Hepatocyte (in vitro differentiated cells): ENCODE results near the gene TNFRSF12A.

Source experiments
- CTCF ChIP-seq: fragments of 200-600 bp; sonication (generic); IDR thresholded peaks from 2 replicates; pipeline ENCODE4 v1.5.1; 2016; ENCODE audit warnings: antibody characterized with exemption, mild to moderate bottlenecking; ENCODE audit not compliant: poor library complexity
- EZH2 ChIP-seq: fragments of 200-600 bp; sonication (generic); IDR thresholded peaks from 2 replicates; pipeline ENCODE4 v1.6.1; 2016; ENCODE audit warnings: antibody characterized with exemption, mild to moderate bottlenecking, borderline replicate concordance
- EZH2phosphoT487 ChIP-seq: fragments of 200-600 bp; sonication (generic); IDR thresholded peaks from one replicate; pipeline ENCODE4 v1.6.1; 2018; ENCODE audit warnings: antibody characterized with exemption, mild to moderate bottlenecking, low read depth, moderate library complexity; ENCODE audit not compliant: unreplicated experiment, severe bottlenecking

- TF ChIP-seq CTCF (no peak), EZH2 (no peak), EZH2phosphoT487 (no peak)
Observed at GRCh38 chr16:3023669-3024478, 3.7 kb downstream of the TNFRSF12A start, which contains the start of the genes HCFC1R1 and THOC6.
